GM12801 (cell line): ENCODE data around the gene PPFIA2.

Experiments used
- CTCF ChIP-seq: IDR thresholded peaks from one replicate; pipeline ENCODE4 v1.5.1; 2011; ENCODE audit warnings: control low read depth; ENCODE audit not compliant: insufficient read length; ENCODE audit errors: extremely low read depth

The PPFIA2 gene

DNA sequence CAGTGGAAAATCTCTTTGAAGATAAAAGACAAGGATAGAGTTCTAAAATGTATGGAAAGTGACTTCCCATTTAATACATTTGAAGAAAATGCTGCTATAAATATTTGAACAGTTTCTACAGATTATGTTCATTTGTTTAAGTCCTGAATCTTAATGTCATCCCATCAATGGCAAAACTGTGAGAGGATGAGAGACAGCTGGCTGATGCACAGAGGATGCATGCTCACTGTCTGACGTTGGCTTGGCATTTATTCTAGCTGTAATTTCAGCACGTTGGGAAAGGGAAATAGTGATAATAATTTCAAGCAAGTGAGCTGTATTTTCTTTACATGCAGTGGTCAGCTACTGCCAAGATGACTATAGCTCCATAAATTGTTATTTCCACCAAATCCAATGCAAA, 40.5 kb downstream of the PPFIA2 start:
- no peak for TF ChIP-seq CTCF

DNA sequence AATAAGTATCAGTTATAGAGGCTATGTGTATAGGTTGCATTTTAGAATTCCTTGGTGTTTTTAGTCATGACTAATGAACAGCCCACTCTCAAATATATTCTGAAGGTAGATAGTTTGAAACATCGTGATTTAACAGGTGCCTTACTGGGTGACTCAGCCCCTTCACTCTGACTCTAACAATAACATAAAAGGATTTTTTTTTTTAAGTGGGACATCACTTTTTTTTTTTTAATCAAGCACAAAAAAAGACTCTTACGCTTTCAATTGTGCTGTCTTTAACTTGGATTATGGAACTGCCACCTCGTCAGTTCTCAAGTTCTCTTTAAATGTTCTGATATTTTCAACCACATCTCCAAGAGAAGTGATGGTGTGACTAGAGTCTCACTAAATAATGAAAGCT, 46.6 kb downstream of the PPFIA2 start:
- TF ChIP-seq CTCF = no peak

DNA sequence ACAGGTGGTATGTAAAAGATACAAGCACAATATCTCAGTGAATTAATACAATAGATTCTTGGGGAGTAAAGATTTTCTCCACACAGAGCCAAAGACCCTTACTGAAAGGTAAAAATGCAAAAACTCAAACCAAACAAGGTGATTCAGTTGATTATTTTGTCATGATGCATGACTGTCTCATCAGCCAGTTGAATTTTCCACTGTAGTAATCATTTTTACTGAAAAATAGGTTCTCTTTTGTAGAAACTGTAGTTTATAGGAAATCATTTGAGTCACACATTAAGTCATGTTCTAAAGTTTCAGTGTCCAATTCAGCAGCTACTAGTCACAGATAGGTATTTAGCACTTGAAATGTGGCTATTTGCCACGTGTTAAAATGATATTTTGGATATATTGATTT, 53.6 kb downstream of the PPFIA2 start:
- TF ChIP-seq CTCF = no peak

DNA sequence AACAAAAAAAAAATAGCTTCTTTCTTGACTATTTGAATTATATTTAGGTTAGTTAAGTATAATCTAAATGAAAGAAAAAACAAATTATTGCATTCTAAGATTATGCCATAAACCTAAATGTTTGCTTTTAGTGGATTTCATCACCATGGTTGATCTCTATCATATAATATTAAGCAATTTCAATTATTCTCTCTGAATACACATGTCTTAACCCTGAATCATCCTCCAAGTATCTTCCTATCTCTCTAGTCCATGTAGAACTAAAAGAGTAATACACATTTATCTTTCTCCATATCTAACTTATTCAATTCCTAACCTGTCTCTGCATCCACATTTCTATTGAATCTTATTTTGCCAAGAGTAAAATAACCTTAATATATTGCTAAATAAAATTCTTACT, 59.6 kb downstream of the PPFIA2 start:
- TF ChIP-seq CTCF = no peak

GRCh38 chr12:81692008-81692407, 67.1 kb downstream of the PPFIA2 start:
- TF ChIP-seq CTCF = no peak

DNA sequence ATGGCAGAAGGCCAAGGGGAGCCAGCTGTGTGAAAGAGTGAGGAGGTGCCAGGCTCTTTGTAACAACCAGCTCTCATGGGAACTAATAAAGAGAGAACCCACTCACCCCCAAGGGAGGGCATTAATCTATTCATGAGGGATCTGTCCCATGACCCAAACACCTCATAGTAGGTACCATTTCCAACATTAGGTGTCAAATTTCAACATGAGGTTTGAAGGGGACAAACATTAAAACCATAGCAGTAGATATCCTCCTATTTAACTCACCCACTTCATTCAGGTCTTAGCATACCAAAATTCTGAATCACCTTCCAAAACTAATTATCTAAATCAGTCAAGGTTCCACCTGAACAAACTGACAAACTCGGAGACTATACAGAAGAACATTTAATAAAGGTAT, 75.3 kb downstream of the PPFIA2 start:
- TF ChIP-seq CTCF = no peak

DNA sequence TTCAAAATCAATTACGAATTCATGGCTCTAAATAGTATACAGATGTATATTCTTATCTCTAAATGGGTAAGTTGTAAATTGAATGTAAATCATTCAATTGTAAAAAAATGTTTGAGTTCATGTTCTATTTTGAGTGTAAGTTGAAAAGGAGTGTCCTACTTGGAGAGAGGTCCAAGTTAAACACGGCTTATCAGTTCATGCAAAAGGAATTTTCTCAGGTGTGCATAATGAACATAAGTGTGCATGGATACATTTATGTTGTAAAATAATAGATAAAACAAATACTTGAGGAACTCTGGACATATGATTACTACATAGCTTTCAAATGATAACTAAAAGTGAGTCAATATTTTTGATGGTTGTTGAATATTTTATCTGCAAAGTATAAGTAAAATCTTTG, 79.5 kb downstream of the PPFIA2 start:
- TF ChIP-seq CTCF = no peak

GRCh38 chr12:81670759-81671158, 88.4 kb downstream of the PPFIA2 start:
- TF ChIP-seq CTCF = no peak
